PC-9 (cell line): ENCODE measurements around the gene HSD17B14. TPM values are rescaled to one million over a fixed set of nuclear protein-coding genes. Genes with fewer than 3 reads are reported as not detected.

Experiments used
- BruUV-seq: library from RNA; stranded (reverse); fragments of 400-500 nt; replicated peaks from 2 replicates; lab custom pipeline; 2021; lab: Mats Ljungman, UMichigan
- CTCF ChIA-PET: fragments of 300-600 bp; sonication (Branson Sonifier 250); formaldehyde crosslinking; loops from one replicate; lab custom pipeline; 2022; ENCODE audit warnings: antibody characterized with exemption; lab: Charles Lee
- POLR2A ChIA-PET: fragments of 300-600 bp; sonication (Branson Sonifier 250); formaldehyde crosslinking; loops from one replicate; lab custom pipeline; 2022; ENCODE audit warnings: antibody characterized with exemption; ENCODE audit not compliant: unreplicated experiment; lab: Charles Lee
- DNase-seq, 2 experiments: peaks; one replicate each; pipeline versions ENCODE4 v3.0.0 to v3.0.0-alpha.2; 2015 to 2022; ENCODE audit warnings: mixed read lengths in 1 of 2
- H2AFZ ChIP-seq: fragments of 200-600 bp; sonication (generic); 2 replicates; pipeline ENCODE4 v1.8.1; 2017; ENCODE audit warnings: antibody characterized with exemption
- H3F3A ChIP-seq: fragments of 200-600 bp; sonication (generic); 2 replicates; pipeline ENCODE4 v1.8.1; 2017; ENCODE audit warnings: antibody characterized with exemption, mild to moderate bottlenecking, low read depth; ENCODE audit not compliant: insufficient read depth
- H3K27ac ChIP-seq: fragments of 200-600 bp; sonication (generic); 2 replicates; pipeline ENCODE4 v1.6.1; 2016; ENCODE audit warnings: mixed run types
- H3K27me3 ChIP-seq: fragments of 200-600 bp; sonication (generic); 2 replicates; pipeline ENCODE4 v1.6.1; 2016; ENCODE audit warnings: low read depth, mixed run types; ENCODE audit not compliant: insufficient read depth
- H3K36me3 ChIP-seq: fragments of 200-600 bp; sonication (generic); 2 replicates; pipeline ENCODE4 v1.6.1; 2016; ENCODE audit warnings: low read depth, mixed run types
- H3K4me1 ChIP-seq: fragments of 200-600 bp; sonication (generic); replicated peaks from 2 replicates; pipeline ENCODE4 v1.6.1; 2016; ENCODE audit warnings: mixed run types; ENCODE audit not compliant: insufficient read depth
- H3K4me2 ChIP-seq: fragments of 200-600 bp; sonication (generic); 2 replicates; pipeline ENCODE4 v1.6.1; 2017; ENCODE audit warnings: mixed run types
- H3K4me3 ChIP-seq: fragments of 200-600 bp; sonication (generic); 2 replicates; pipeline ENCODE4 v1.6.1; 2016; ENCODE audit warnings: mixed run types
- H3K79me2 ChIP-seq: fragments of 200-600 bp; sonication (generic); 2 replicates; pipeline ENCODE4 v1.6.1; 2017; ENCODE audit warnings: low read depth, mixed run types
- H3K9me2 ChIP-seq: fragments of 200-600 bp; sonication (generic); 2 replicates; pipeline ENCODE4 v1.8.1; 2017; ENCODE audit warnings: mild to moderate bottlenecking; ENCODE audit not compliant: insufficient read depth
- H3K9me3 ChIP-seq: fragments of 200-600 bp; sonication (generic); 2 replicates; pipeline ENCODE4 v1.8.1; 2016; ENCODE audit warnings: low read depth; ENCODE audit not compliant: insufficient read depth
- H4K20me1 ChIP-seq: fragments of 200-600 bp; sonication (generic); 2 replicates; pipeline ENCODE4 v1.8.1; 2017; ENCODE audit not compliant: insufficient read depth
- EZH2 ChIP-seq: fragments of 200-600 bp; sonication (generic); IDR thresholded peaks from 2 replicates; pipeline ENCODE4 v1.8.0; 2017; ENCODE audit warnings: antibody characterized with exemption, low read depth
- intact Hi-C: fragments of 100-400 bp; cut with micrococcal nuclease; formaldehyde crosslinking; loops from one replicate; pipeline ENCODE4 v1.10.0; 2022; ENCODE audit not compliant: unreplicated experiment
- total RNA-seq: library from RNA; stranded (reverse); gene quantifications from 2 replicates; pipeline ENCODE4 v1.2.3, GENCODE V29; 2021
- TF ChIP-seq, protein P1 (sequence below): fragments of 200-600 bp; sonication (generic); conservative IDR thresholded peaks from 2 replicates; pipeline ENCODE4 v1.6.1; 2017; ENCODE audit warnings: mixed run types, antibody characterized with exemption, mild to moderate bottlenecking, moderate library complexity

Gene HSD17B14
- total RNA-seq, 1 experiment from 2014 or later = 20.7 TPM

DNA sequence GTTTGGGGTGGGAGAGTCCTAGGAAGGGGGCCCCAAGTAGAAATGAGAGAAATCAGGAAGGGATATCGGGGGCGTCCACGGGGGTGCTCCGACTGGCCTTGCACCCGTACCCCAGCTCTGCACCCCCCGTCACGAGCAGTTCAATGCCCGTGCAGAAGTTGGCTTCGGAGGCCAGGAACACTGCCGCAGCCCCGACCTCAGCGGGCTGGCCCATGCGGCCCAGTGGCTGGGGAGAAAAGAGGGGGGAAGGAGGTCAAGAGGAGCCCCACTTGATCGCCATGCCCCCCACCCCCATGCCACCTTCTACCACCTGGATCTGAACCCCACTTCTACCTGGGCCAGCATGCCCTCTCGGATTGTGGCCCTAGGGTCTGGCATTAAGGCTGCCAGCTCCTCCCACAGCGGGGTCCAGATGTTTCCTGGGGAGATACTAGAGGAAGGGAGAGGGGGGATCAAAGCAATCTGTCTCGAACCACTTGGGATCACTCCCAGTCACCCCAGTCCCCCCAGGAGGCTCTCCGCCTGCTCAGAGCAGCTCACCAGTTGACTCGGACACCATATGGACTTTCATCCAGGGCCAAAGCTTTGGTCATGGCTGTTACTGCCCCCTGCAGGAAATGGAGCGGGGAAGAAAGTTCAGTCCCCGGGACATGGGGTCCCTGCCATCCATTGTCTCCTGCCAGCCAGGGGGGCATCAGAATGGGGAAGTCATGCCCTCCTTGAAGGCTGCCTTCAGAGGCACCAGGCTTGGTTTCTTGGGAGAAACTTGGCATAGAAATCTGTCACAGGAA, 23.0 kb downstream of the HSD17B14 start:
- Histone ChIP-seq H3K9me3 (no peaks in the 10 kb centered on the region), H3K9me2 (no peaks in the 10 kb centered on the region), H4K20me1 (no peaks in the 10 kb centered on the region), H3K4me3 (no peak overlapping the region), H3K79me2 (no peaks in the 10 kb centered on the region), H3K27me3 (no peaks in the 10 kb centered on the region), H3F3A (peaks cover 47% of the 10 kb centered on the region; the same call in 1 of the 2 replicates), H3K36me3 (no peaks in the 10 kb centered on the region), H3K4me2 (no peak overlapping the region), H3K4me1 (0 out of 2 replicates have a peak, but pooled peaks cover 14% of the 10 kb centered on the region), H2AFZ (no peak overlapping the region), H3K27ac (no peak overlapping the region)
- BruUV-seq = no TSS peak
- no peak for DNase-seq
- TF ChIP-seq, protein P1, sequence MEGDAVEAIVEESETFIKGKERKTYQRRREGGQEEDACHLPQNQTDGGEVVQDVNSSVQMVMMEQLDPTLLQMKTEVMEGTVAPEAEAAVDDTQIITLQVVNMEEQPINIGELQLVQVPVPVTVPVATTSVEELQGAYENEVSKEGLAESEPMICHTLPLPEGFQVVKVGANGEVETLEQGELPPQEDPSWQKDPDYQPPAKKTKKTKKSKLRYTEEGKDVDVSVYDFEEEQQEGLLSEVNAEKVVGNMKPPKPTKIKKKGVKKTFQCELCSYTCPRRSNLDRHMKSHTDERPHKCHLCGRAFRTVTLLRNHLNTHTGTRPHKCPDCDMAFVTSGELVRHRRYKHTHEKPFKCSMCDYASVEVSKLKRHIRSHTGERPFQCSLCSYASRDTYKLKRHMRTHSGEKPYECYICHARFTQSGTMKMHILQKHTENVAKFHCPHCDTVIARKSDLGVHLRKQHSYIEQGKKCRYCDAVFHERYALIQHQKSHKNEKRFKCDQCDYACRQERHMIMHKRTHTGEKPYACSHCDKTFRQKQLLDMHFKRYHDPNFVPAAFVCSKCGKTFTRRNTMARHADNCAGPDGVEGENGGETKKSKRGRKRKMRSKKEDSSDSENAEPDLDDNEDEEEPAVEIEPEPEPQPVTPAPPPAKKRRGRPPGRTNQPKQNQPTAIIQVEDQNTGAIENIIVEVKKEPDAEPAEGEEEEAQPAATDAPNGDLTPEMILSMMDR = peak; percentile 32; the same call in 1 of the 2 replicates
- TF ChIP-seq EZH2 = no peak
- ChIA-PET POLR2A (interaction anchor here (1.1 kb wide), 1 partner anchor 12 kb away, joined by 22 read pairs; no protein-coding TSS in a partner anchor), CTCF (interaction anchor here (0.6 kb wide), 1 partner anchor 9 kb away, joined by 3 read pairs; no protein-coding TSS in a partner anchor)
- intact Hi-C loops = no loop called here

- no peaks in the 10 kb centered on the region for H3K79me2 ChIP-seq
- peaks cover 51% of the 10 kb centered on the region; the same call in 1 of the 2 replicates for H3F3A ChIP-seq
- DNase-seq = peak; percentile 70 to 87
- POLR2A ChIA-PET = interaction anchor here (0.6 to 1.1 kb wide), 3 partner anchors 13 to 116 kb away, joined by 3 to 22 read pairs (median 3); no protein-coding TSS in a partner anchor
- H3K9me3 ChIP-seq = no peaks in the 10 kb centered on the region
- TF ChIP-seq, protein P1 = no peak
- TF ChIP-seq EZH2 = no peak
- no peaks in the 10 kb centered on the region for H3K9me2 ChIP-seq
- peak overlapping the region; percentile 84 for H3K4me2 ChIP-seq
- H3K27ac ChIP-seq = no peak overlapping the region
- 0 out of 2 replicates have a peak, but pooled peaks cover 14% of the 10 kb centered on the region for H3K4me1 ChIP-seq
- H2AFZ ChIP-seq = peak overlapping the region; percentile 73; the same call in 1 of the 2 replicates
- H3K4me3 ChIP-seq = peak overlapping the region; percentile 88
- intact Hi-C loops = no loop called here
- no peaks in the 10 kb centered on the region for H3K27me3 ChIP-seq
- H3K36me3 ChIP-seq = no peaks in the 10 kb centered on the region
- CTCF ChIA-PET = interaction anchor here (0.7 kb wide), 1 partner anchor 24 kb away, joined by 12 read pairs; no protein-coding TSS in a partner anchor
- no TSS peak for BruUV-seq
- no peaks in the 10 kb centered on the region for H4K20me1 ChIP-seq
Measured at GRCh38 chr19:48812094-48812929, 24.0 kb downstream of the HSD17B14 start.

- no TSS peak for BruUV-seq
- Histone ChIP-seq H3K4me2 (peak overlapping the region; percentile 84), H3K36me3 (no peaks in the 10 kb centered on the region), H3K4me1 (0 out of 2 replicates have a peak, but pooled peaks cover 14% of the 10 kb centered on the region), H3K27me3 (no peaks in the 10 kb centered on the region), H2AFZ (0 out of 2 replicates have a peak overlapping the region, but pooled peaks have one; percentile 77), H3K9me2 (no peaks in the 10 kb centered on the region), H3K27ac (no peak overlapping the region), H3F3A (peaks cover 52% of the 10 kb centered on the region; the same call in 1 of the 2 replicates), H3K9me3 (no peaks in the 10 kb centered on the region), H4K20me1 (no peaks in the 10 kb centered on the region), H3K4me3 (peak overlapping the region; percentile 88), H3K79me2 (no peaks in the 10 kb centered on the region)
- intact Hi-C loops = loop anchor here (2.0 kb wide), 2 partner anchors 25 to 63 kb away; partner anchors contain the start of gene PPP1R15A
- no peak for TF ChIP-seq EZH2
- TF ChIP-seq, protein P1 = no peak
- CTCF ChIA-PET = interaction anchor here (0.6 to 0.7 kb wide), 3 partner anchors 19 to 528 kb away, joined by 3 to 13 read pairs (median 4); no protein-coding TSS in a partner anchor
- DNase-seq = no peak
- POLR2A ChIA-PET = interaction anchor here (1.1 kb wide), 1 partner anchor 21 kb away, joined by 4 read pairs; no protein-coding TSS in a partner anchor
Measured at GRCh38 chr19:48810151-48810550, 26.1 kb downstream of the HSD17B14 start.
